ENCODE results near the gene MST1R.

DNA sequence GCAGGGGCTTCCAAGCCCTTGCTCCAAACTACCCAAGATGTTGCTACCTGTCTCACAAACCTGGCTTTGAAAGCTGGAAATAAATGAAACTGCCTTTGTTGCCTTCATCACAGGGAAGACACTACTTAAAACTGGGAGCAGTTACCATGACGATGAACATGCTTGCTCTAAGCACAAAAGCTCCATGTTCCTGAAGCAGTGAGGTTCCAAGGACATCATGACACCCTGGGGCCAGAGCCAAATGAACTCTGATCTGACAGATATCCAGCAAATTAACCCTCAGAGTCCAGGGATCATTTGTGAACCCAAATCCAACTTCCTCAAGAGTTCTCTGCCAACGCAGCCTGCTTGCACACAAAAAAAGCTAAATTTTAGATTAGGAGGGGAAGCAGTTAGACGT, 58.0 kb downstream of the MST1R start:
- TF ChIP-seq, protein P1, sequence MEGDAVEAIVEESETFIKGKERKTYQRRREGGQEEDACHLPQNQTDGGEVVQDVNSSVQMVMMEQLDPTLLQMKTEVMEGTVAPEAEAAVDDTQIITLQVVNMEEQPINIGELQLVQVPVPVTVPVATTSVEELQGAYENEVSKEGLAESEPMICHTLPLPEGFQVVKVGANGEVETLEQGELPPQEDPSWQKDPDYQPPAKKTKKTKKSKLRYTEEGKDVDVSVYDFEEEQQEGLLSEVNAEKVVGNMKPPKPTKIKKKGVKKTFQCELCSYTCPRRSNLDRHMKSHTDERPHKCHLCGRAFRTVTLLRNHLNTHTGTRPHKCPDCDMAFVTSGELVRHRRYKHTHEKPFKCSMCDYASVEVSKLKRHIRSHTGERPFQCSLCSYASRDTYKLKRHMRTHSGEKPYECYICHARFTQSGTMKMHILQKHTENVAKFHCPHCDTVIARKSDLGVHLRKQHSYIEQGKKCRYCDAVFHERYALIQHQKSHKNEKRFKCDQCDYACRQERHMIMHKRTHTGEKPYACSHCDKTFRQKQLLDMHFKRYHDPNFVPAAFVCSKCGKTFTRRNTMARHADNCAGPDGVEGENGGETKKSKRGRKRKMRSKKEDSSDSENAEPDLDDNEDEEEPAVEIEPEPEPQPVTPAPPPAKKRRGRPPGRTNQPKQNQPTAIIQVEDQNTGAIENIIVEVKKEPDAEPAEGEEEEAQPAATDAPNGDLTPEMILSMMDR (IDR thresholded peaks at IDR 0.05; ENCODE audit: low read depth, low read length) = no peak
- no peak for TF ChIP-seq POLR2A (IDR thresholded peaks at IDR 0.05; ENCODE audit: extremely low read depth, insufficient read length)
- TF ChIP-seq, protein P2, sequence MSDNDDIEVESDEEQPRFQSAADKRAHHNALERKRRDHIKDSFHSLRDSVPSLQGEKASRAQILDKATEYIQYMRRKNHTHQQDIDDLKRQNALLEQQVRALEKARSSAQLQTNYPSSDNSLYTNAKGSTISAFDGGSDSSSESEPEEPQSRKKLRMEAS (IDR thresholded peaks at IDR 0.05; ENCODE audit: low read depth, low read length) = no peak

Measured in NB4 (cell line).